ENCODE results near the gene CORIN.

The CORIN gene

DNA sequence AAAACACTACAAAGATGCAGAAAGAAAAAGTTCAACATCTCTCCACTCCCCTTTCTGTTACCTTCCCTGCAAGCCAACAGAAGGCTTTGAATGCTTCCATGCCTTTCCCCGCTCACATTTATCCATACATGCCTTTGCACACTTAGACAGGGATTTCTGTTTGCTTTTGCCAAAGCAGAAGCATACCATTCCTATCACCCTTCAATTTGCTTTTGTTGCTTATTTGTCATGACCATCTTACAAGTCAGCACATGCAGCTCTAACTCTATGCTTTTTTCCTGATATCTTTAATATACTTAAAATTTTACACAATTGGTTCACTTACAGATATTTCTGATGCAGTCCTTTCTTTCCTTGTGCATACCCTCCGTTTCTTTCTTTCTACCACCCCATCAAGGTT, 169.6 kb downstream of the CORIN start:
- Histone ChIP-seq H3K4me1 (ENCODE audit: low read depth, poor library complexity, severe bottlenecking) (no peaks in the 10 kb centered on the region), H3K36me3 (ENCODE audit: insufficient read depth) (no peaks in the 10 kb centered on the region), H3K4me2 (no peak overlapping the region), H3K4me3 (IDR thresholded peaks at IDR 0.05; ENCODE audit: insufficient read depth, low read depth, low read length) (no peak overlapping the region), H4K20me1 (ENCODE audit: insufficient read depth) (no peaks in the 10 kb centered on the region), H3K79me2 (ENCODE audit: insufficient read depth, low read depth) (no peaks in the 10 kb centered on the region), H2AFZ (ENCODE audit: low read depth) (no peak overlapping the region), H3K27ac (no peak overlapping the region), H3K9ac (no peak overlapping the region), H3K27me3 (ENCODE audit: insufficient read depth, low read depth) (no peaks in the 10 kb centered on the region)
- TF ChIP-seq, protein P1, sequence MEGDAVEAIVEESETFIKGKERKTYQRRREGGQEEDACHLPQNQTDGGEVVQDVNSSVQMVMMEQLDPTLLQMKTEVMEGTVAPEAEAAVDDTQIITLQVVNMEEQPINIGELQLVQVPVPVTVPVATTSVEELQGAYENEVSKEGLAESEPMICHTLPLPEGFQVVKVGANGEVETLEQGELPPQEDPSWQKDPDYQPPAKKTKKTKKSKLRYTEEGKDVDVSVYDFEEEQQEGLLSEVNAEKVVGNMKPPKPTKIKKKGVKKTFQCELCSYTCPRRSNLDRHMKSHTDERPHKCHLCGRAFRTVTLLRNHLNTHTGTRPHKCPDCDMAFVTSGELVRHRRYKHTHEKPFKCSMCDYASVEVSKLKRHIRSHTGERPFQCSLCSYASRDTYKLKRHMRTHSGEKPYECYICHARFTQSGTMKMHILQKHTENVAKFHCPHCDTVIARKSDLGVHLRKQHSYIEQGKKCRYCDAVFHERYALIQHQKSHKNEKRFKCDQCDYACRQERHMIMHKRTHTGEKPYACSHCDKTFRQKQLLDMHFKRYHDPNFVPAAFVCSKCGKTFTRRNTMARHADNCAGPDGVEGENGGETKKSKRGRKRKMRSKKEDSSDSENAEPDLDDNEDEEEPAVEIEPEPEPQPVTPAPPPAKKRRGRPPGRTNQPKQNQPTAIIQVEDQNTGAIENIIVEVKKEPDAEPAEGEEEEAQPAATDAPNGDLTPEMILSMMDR (conservative IDR thresholded peaks at IDR 0.05; ENCODE audit: low read depth, low read length): no peak

- Histone ChIP-seq H4K20me1 (ENCODE audit: insufficient read depth) (no peaks in the 10 kb centered on the region), H3K4me1 (ENCODE audit: low read depth, poor library complexity, severe bottlenecking) (no peaks in the 10 kb centered on the region), H3K27ac (no peak overlapping the region), H3K27me3 (ENCODE audit: insufficient read depth, low read depth) (no peaks in the 10 kb centered on the region), H3K36me3 (ENCODE audit: insufficient read depth) (no peaks in the 10 kb centered on the region), H3K79me2 (ENCODE audit: insufficient read depth, low read depth) (no peaks in the 10 kb centered on the region), H2AFZ (ENCODE audit: low read depth) (no peak overlapping the region), H3K4me2 (no peak overlapping the region), H3K4me3 (IDR thresholded peaks at IDR 0.05; ENCODE audit: insufficient read depth, low read depth, low read length) (no peak overlapping the region), H3K9ac (no peak overlapping the region)
- TF ChIP-seq, protein P1 (conservative IDR thresholded peaks at IDR 0.05; ENCODE audit: low read depth, low read length): no peak
These were observed 170.3 kb downstream of the CORIN start for GRCh38 chr4:47667552-47667951.

- H2AFZ ChIP-seq (ENCODE audit: low read depth): no peak overlapping the region
- no peaks in the 10 kb centered on the region for H3K4me1 ChIP-seq (ENCODE audit: low read depth, poor library complexity, severe bottlenecking)
- no peak overlapping the region for H3K9ac ChIP-seq
- H3K36me3 ChIP-seq (ENCODE audit: insufficient read depth): no peaks in the 10 kb centered on the region
- H3K79me2 ChIP-seq (ENCODE audit: insufficient read depth, low read depth): no peaks in the 10 kb centered on the region
- no peak overlapping the region for H3K4me2 ChIP-seq
- TF ChIP-seq, protein P1 (conservative IDR thresholded peaks at IDR 0.05; ENCODE audit: low read depth, low read length): no peak
- H3K4me3 ChIP-seq (IDR thresholded peaks at IDR 0.05; ENCODE audit: insufficient read depth, low read depth, low read length): no peak overlapping the region
- H3K27me3 ChIP-seq (ENCODE audit: insufficient read depth, low read depth): no peaks in the 10 kb centered on the region
- H4K20me1 ChIP-seq (ENCODE audit: insufficient read depth): no peaks in the 10 kb centered on the region
- no peak overlapping the region for H3K27ac ChIP-seq
These were observed 173.6 kb downstream of the CORIN start for GRCh38 chr4:47664051-47664826.

- H3K27me3 ChIP-seq (ENCODE audit: insufficient read depth, low read depth): no peaks in the 10 kb centered on the region
- no peaks in the 10 kb centered on the region for H4K20me1 ChIP-seq (ENCODE audit: insufficient read depth)
- no peaks in the 10 kb centered on the region for H3K79me2 ChIP-seq (ENCODE audit: insufficient read depth, low read depth)
- no peak overlapping the region for H3K9ac ChIP-seq
- TF ChIP-seq, protein P1 (conservative IDR thresholded peaks at IDR 0.05; ENCODE audit: low read depth, low read length): peak; percentile 54; the same call in 1 of the 2 replicates
- no peak overlapping the region for H3K27ac ChIP-seq
- H3K36me3 ChIP-seq (ENCODE audit: insufficient read depth): no peaks in the 10 kb centered on the region
- H3K4me3 ChIP-seq (IDR thresholded peaks at IDR 0.05; ENCODE audit: insufficient read depth, low read depth, low read length): no peak overlapping the region
- H3K4me2 ChIP-seq: no peak overlapping the region
- H2AFZ ChIP-seq (ENCODE audit: low read depth): no peak overlapping the region
- no peaks in the 10 kb centered on the region for H3K4me1 ChIP-seq (ENCODE audit: low read depth, poor library complexity, severe bottlenecking)
These were observed 174.9 kb downstream of the CORIN start for GRCh38 chr4:47662975-47663374.

Measured in KMS-11 (cell line).